ENCODE measurements around the gene TGIF1. TPM values are rescaled to one million over a fixed set of nuclear protein-coding genes. Genes with fewer than 3 reads are reported as not detected.

Gene TGIF1
- total and polyA plus RNA-seq, 10 of the 15 experiments (the other 5 are each of a cell fraction or from before 2014, with no cell fraction given), result 1.8 to 8.5 (median 6.4) TPM

DNA sequence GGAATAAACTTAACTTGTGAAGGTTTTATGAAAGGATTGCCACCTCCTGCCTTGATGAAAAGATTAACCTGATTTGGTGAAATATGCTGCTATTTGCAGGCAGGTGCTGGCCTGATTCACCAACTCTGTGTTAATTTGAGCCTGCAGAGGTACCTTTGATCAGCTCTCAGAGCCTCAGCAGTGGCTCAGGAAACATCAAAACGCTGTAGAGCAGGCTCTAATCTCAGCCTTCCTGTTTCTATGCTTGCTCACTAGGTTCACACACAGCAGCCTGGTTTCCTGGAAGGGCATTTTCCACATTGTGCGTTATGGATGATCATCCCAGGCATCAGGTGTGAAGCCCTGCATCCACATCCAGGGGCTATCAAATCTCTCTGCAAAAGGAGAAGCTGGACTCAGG is 16.9 kb downstream of the TGIF1 start (continued):
- TF ChIP-seq CBFB (IDR thresholded peaks at IDR 0.05; ENCODE audit: low read depth), result no peak

DNA sequence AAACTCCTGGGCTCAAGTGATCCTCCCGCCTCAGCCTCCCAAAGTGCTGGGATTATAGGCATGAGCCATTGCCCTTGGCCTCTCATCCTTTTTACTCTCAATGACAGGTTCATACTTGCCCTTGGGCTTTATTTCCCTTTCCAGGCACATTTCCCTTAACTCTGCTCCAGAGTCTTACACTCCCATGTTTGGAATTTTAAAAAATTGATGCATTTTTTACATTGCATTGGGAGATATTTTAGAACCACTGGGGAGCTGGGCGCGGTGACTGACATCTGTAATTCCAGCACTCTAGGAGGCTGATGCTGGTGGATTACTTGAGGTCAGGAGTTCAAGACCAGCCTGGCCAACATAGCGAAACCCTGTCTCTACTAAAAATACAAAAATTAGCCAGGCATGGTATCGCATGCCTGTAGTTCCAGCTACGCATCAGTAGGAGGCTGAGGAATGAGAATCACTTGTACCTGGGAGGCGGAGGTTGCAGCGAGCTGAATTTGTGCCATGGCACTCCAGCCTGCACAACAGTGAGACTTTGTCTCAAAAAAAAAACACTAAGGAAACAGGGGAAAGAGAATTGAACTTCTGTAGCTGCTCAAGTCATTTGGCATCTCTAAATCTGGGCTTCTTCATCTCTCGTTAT is 18.2 kb downstream of the TGIF1 start:
- in situ Hi-C loops (cut with MboI) (no loop called here), intact Hi-C loops (cut with micrococcal nuclease; ENCODE audit: unreplicated experiment) (no loop called here)
- no peak overlapping the region for H3K27ac ChIP-seq (ENCODE audit: control insufficient read depth, insufficient read depth)
- no peaks in the 10 kb centered on the region for H3K9me3 ChIP-seq (replicated peaks; ENCODE audit: control insufficient read depth, insufficient read depth, low read length)
- no peaks in the 10 kb centered on the region for H3K27me3 ChIP-seq (replicated peaks in 1 of 2; ENCODE audit: control insufficient read depth in 2 of 2, insufficient read depth in 2 of 2, low read length in 1 of 2)
- RAD21 ChIA-PET (ENCODE audit: unreplicated experiment), result interaction anchor here (1.0 to 1.3 kb wide), 2 partner anchors 14 to 126 kb away, joined by 3 read pairs; no protein-coding TSS in a partner anchor
- CTCF ChIA-PET, result interaction anchor here (0.6 to 3.0 kb wide), 3 partner anchors 10 to 186 kb away, joined by 3 to 16 read pairs (median 4); no protein-coding TSS in a partner anchor
- no TSS peak for BruUV-seq (replicated peaks)
- no peak for TF ChIP-seq GATAD2B (conservative IDR thresholded peaks at IDR 0.05; ENCODE audit: low read depth)
- TF ChIP-seq MTA3 (IDR thresholded peaks at IDR 0.05; ENCODE audit: borderline replicate concordance, low read length), result no peak
- no peak for TF ChIP-seq SMC3 (IDR thresholded peaks at IDR 0.05; ENCODE audit: borderline replicate concordance, low read length)
- TF ChIP-seq, protein P1, sequence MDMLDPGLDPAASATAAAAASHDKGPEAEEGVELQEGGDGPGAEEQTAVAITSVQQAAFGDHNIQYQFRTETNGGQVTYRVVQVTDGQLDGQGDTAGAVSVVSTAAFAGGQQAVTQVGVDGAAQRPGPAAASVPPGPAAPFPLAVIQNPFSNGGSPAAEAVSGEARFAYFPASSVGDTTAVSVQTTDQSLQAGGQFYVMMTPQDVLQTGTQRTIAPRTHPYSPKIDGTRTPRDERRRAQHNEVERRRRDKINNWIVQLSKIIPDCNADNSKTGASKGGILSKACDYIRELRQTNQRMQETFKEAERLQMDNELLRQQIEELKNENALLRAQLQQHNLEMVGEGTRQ (IDR thresholded peaks at IDR 0.05; ENCODE audit: borderline replicate concordance, low read depth, low read length), result no peak
- no peak for TF ChIP-seq JUND (IDR thresholded peaks at IDR 0.05; ENCODE audit: low read depth, low read length)
- TF ChIP-seq NRF1 (conservative IDR thresholded peaks at IDR 0.05; ENCODE audit: low read depth, low read length), result no peak
- TF ChIP-seq, protein P2, sequence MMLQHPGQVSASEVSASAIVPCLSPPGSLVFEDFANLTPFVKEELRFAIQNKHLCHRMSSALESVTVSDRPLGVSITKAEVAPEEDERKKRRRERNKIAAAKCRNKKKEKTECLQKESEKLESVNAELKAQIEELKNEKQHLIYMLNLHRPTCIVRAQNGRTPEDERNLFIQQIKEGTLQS (IDR thresholded peaks at IDR 0.05; ENCODE audit: borderline replicate concordance, extremely low read depth, low read depth, low read length), result no peak
- TF ChIP-seq SPI1 (IDR thresholded peaks at IDR 0.05; ENCODE audit: borderline replicate concordance, insufficient read depth, low read depth, low read length), result no peak
- no peak for TF ChIP-seq LARP7 (IDR thresholded peaks at IDR 0.05)
- no peak for TF ChIP-seq SRF (IDR thresholded peaks at IDR 0.05; ENCODE audit: low read depth in 2 of 2, low read length in 2 of 2)
- no peak for TF ChIP-seq POLR2A (IDR thresholded peaks at IDR 0.05; ENCODE audit: low read depth, low read length)
- POLR2A ChIA-PET, result no interaction called here
- no peaks in the 10 kb centered on the region for H4K20me1 ChIP-seq (ENCODE audit: control insufficient read depth, insufficient read depth)
- no peak overlapping the region for H3K4me3 ChIP-seq
- DNase-seq (ENCODE audit: low read depth, low spot score), result no peak
- ATAC-seq, result no peak
- H3K4me2 ChIP-seq (ENCODE audit: control insufficient read depth, insufficient read depth), result no peak overlapping the region
- no peak overlapping the region for H3K9ac ChIP-seq (ENCODE audit: control insufficient read depth, insufficient read depth, low read length)
- 55% methylated on average over 9 of the region's 9 CpGs for WGBS (ENCODE audit: insufficient coverage, insufficient replicate concordance, low lambda C conversion rate, missing lambda C conversion rate)
- no peaks in the 10 kb centered on the region for H3K4me1 ChIP-seq (ENCODE audit: control insufficient read depth, insufficient read depth, low read length)
- SMC1A ChIA-PET (ENCODE audit: uncharacterized antibody, unreplicated experiment), result interaction anchor here (0.6 to 1.9 kb wide), 5 partner anchors 9 to 144 kb away, joined by 3 to 5 read pairs (median 3); no protein-coding TSS in a partner anchor
- H2AFZ ChIP-seq (ENCODE audit: control insufficient read depth, low read depth, low read length), result no peak overlapping the region
- no peaks in the 10 kb centered on the region for H3K79me2 ChIP-seq (ENCODE audit: control insufficient read depth, insufficient read depth, low read length)
- no peak for FAIRE-seq
- no peaks in the 10 kb centered on the region for H3K36me3 ChIP-seq (ENCODE audit: control insufficient read depth in 2 of 2, insufficient read depth in 2 of 2, low read length in 1 of 2)

Data from GM12878 (cell line).